Body of pancreas (tissue), 4 donors: Measurements from ENCODE around the gene GIGYF2.

Experiments
- POLR2A ChIP-seq, 3 donors: fragments of 450-650 bp; IDR thresholded peaks; one replicate each; pipeline ENCODE4 v1.6.1; 2016; ENCODE audit warnings: antibody characterized with exemption in 3 of 3, mild to moderate bottlenecking in 2 of 3
- TF ChIP-seq, protein P1 (sequence below), 7 experiments: fragments of 450-650 bp in 4 of 7; fragments of 200-600 bp in 3 of 7; sonication (generic) in 3 of 7; IDR thresholded peaks; one replicate each; pipeline ENCODE4 v1.5.1; 2016 to 2019; ENCODE audit warnings: antibody characterized with exemption in 7 of 7

DNA sequence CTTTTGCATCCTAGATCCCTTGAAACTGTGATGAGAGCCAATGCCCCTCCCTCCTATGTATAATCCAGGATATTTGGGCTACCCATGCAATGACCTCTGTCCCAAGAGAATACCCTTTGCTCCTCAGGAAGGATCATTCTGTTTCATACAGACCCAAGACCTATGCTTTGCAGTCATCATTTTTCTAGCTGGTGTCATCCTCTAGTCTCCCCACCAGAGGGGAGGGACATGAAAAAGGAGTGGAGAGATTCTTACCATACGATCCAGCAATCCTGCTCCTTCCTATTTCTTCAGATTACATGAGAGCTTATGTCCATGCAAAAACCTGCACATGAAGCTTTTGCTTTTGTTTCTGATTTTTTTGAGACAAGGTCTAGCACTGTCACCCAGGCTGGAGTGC, 13.8 kb upstream of the GIGYF2 start:
- TF ChIP-seq, protein P1, sequence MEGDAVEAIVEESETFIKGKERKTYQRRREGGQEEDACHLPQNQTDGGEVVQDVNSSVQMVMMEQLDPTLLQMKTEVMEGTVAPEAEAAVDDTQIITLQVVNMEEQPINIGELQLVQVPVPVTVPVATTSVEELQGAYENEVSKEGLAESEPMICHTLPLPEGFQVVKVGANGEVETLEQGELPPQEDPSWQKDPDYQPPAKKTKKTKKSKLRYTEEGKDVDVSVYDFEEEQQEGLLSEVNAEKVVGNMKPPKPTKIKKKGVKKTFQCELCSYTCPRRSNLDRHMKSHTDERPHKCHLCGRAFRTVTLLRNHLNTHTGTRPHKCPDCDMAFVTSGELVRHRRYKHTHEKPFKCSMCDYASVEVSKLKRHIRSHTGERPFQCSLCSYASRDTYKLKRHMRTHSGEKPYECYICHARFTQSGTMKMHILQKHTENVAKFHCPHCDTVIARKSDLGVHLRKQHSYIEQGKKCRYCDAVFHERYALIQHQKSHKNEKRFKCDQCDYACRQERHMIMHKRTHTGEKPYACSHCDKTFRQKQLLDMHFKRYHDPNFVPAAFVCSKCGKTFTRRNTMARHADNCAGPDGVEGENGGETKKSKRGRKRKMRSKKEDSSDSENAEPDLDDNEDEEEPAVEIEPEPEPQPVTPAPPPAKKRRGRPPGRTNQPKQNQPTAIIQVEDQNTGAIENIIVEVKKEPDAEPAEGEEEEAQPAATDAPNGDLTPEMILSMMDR (IDR thresholded peaks at IDR 0.05), result no peak
- TF ChIP-seq POLR2A (IDR thresholded peaks at IDR 0.05), result no peak
